K562 (cell line): ENCODE results near the gene SUPT16H. TPM values are rescaled to one million over a fixed set of nuclear protein-coding genes. Genes with fewer than 3 reads are reported as not detected.

Experiments used
- ATAC-seq: fragments of 200-7000 bp; cut with Tn5 transposase; 3 replicates; pipeline ENCODE4 v1.9.1; 2020; ENCODE audit warnings: moderate library complexity
- BruUV-seq: library from RNA; stranded (reverse); fragments of 400-500 nt; replicated peaks from 2 replicates; lab custom pipeline; 2021; lab: Mats Ljungman, UMichigan
- CTCF ChIA-PET: fragments of 300-600 bp; formaldehyde crosslinking; extraction: SDS; loops from one replicate; lab custom pipeline; 2021; ENCODE audit warnings: low intra/inter-chr PET ratio; lab: Yijun Ruan, JAX
- POLR2A ChIA-PET: fragments of 300-600, 350-650 bp; sonication (Branson Sonifier 250); formaldehyde crosslinking; extraction: SDS; loops from one replicate; lab custom pipeline; 2021; ENCODE audit warnings: antibody characterized with exemption, inconsistent platforms; lab: Yijun Ruan, JAX
- DNase-seq, 4 experiments: peaks; one replicate each; pipeline versions ENCODE4 v3.0.0 to v3.0.0-alpha.2; 2011 to 2018; ENCODE audit warnings: low spot score in 3 of 4, mixed read lengths in 3 of 4; ENCODE audit errors: extremely low read depth in 1 of 4
- FAIRE-seq: peaks from 2 replicates; lab custom pipeline; 2011; peaks lifted over from hg19 to GRCh38; lab: Jason Lieb, UNC
- H2AFZ ChIP-seq: 2 replicates; pipeline ENCODE4 v1.6.0; 2011; ENCODE audit warnings: low read depth, low read length, control low read depth, inconsistent platforms
- H3K27ac ChIP-seq: fragments of 200-600 bp; 3 replicates; pipeline ENCODE4 v1.8.0; 2011; ENCODE audit warnings: low read depth, mild to moderate bottlenecking, control low read depth, inconsistent platforms, low read length, moderate library complexity, mixed read lengths; ENCODE audit errors: extremely low read depth
- H3K27me3 ChIP-seq, 2 experiments: fragments of 300-600 bp in 1 of 2; 2 replicates in 1 of 2; 3 replicates in 1 of 2; pipeline versions ENCODE4 v1.6.0 to v1.8.0; 2011; ENCODE audit warnings: inconsistent platforms in 2 of 2, low read length in 2 of 2, mild to moderate bottlenecking in 1 of 2, mixed read lengths in 1 of 2, moderate library complexity in 1 of 2; ENCODE audit not compliant: control insufficient read depth in 2 of 2, insufficient read depth in 2 of 2
- H3K36me3 ChIP-seq: fragments of 300-600 bp; 3 replicates; pipeline ENCODE4 v1.8.0; 2011; ENCODE audit warnings: mild to moderate bottlenecking, low read length, inconsistent platforms; ENCODE audit not compliant: control insufficient read depth, insufficient read depth
- H3K4me1 ChIP-seq, 2 experiments: fragments of 200-600 bp in 1 of 2; replicated peaks in 1 of 2; 2 replicates in 1 of 2; 3 replicates in 1 of 2; pipeline versions ENCODE4 v1.5.1 to v1.8.0; 2011; ENCODE audit warnings: inconsistent platforms in 2 of 2, low read length in 2 of 2, mild to moderate bottlenecking in 1 of 2, mixed read lengths in 1 of 2, moderate library complexity in 1 of 2; ENCODE audit not compliant: control insufficient read depth in 2 of 2, insufficient read depth in 2 of 2
- H3K4me2 ChIP-seq: 2 replicates; pipeline ENCODE4 v1.6.1; 2011; ENCODE audit warnings: low read length, control low read depth, inconsistent platforms, mixed read lengths; ENCODE audit not compliant: insufficient read depth
- H3K4me3 ChIP-seq: fragments of 200-600 bp; sonication (generic), shearing (Covaris generic); 2 replicates; pipeline ENCODE4 v1.5.1; 2016; ENCODE audit warnings: control low read depth, inconsistent platforms
- H3K79me2 ChIP-seq: fragments of 200-600 bp; 3 replicates; pipeline ENCODE4 v1.8.0; 2011; ENCODE audit warnings: low read length, inconsistent platforms; ENCODE audit not compliant: control insufficient read depth, insufficient read depth
- H3K9ac ChIP-seq, 2 experiments: 2 replicates each; pipeline versions ENCODE4 v1.6.0 to v1.6.1; 2011; ENCODE audit warnings: low read depth in 2 of 2, low read length in 2 of 2, control low read depth in 1 of 2, inconsistent platforms in 1 of 2, mild to moderate bottlenecking in 1 of 2, mixed read lengths in 1 of 2; ENCODE audit not compliant: insufficient read depth in 1 of 2
- H3K9me1 ChIP-seq: one replicate; pipeline ENCODE4 v1.6.0; 2011; ENCODE audit warnings: inconsistent platforms, mild to moderate bottlenecking, low read length, moderate library complexity; ENCODE audit not compliant: control insufficient read depth, insufficient read depth
- H3K9me3 ChIP-seq: replicated peaks from 2 replicates; pipeline ENCODE4 v1.5.1; 2011; ENCODE audit warnings: low read depth, low read length, inconsistent platforms; ENCODE audit not compliant: control insufficient read depth, insufficient read depth
- H4K20me1 ChIP-seq: replicated peaks from 2 replicates; pipeline ENCODE4 v1.6.1; 2011; ENCODE audit warnings: low read length, inconsistent platforms, mixed read lengths; ENCODE audit not compliant: control insufficient read depth, insufficient read depth
- ATF7 ChIP-seq: fragments of 450-650 bp; IDR thresholded peaks from 2 replicates; pipeline ENCODE4 v1.7.1; 2014; ENCODE audit warnings: mild to moderate bottlenecking, moderate library complexity
- BRF1 ChIP-seq: IDR thresholded peaks from 3 replicates; pipeline ENCODE4 v1.6.1; 2011; ENCODE audit warnings: borderline replicate concordance, mild to moderate bottlenecking; ENCODE audit not compliant: insufficient read length; ENCODE audit errors: extremely low read depth
- HDAC8 ChIP-seq: fragments of 450-650 bp; IDR thresholded peaks from 2 replicates; pipeline ENCODE4 v1.6.1; 2016; ENCODE audit warnings: mild to moderate bottlenecking, missing genetic modification characterization, moderate library complexity, missing compliant biosample characterization
- HDGF ChIP-seq: fragments of 450-650 bp; IDR thresholded peaks from 2 replicates; pipeline ENCODE4 v1.6.1; 2016
- KLF13 ChIP-seq: fragments of 450-650 bp; IDR thresholded peaks from 2 replicates; pipeline ENCODE4 v1.6.1; 2016; ENCODE audit warnings: missing genetic modification characterization, low read depth, mild to moderate bottlenecking, missing compliant biosample characterization, moderate library complexity, borderline replicate concordance
- POLR2AphosphoS5 ChIP-seq: IDR thresholded peaks from 2 replicates; pipeline ENCODE4 v1.6.1; 2011; ENCODE audit warnings: mild to moderate bottlenecking, low read depth, low read length, moderate library complexity; ENCODE audit not compliant: control insufficient read depth, insufficient read depth
- ZC3H4 ChIP-seq: sonication (generic); formaldehyde crosslinking; IDR thresholded peaks from 2 replicates; pipeline ENCODE4 v1.9.0; 2021; ENCODE audit warnings: missing genetic modification reagents, borderline replicate concordance
- ZNF668 ChIP-seq: fragments of 250-450 bp; sonication (Bioruptor Pico); IDR thresholded peaks from 2 replicates; pipeline ENCODE4 v1.8.0; 2022; ENCODE audit warnings: mild to moderate bottlenecking, inconsistent platforms
- ZNF77 ChIP-seq: fragments of 250-450 bp; sonication (Bioruptor Pico); IDR thresholded peaks from 2 replicates; pipeline ENCODE4 v1.5.0; 2020
- ZNF830 ChIP-seq: fragments of 250-450 bp; sonication (Bioruptor Pico); IDR thresholded peaks from 2 replicates; pipeline ENCODE4 v1.5.0; 2021; ENCODE audit warnings: mild to moderate bottlenecking
- WGBS: fragments of 100-300 bp; shearing (Covaris generic); methylation state at CpG from one replicate; pipeline ENCODE4 v1.1.6; 2016; ENCODE audit warnings: low coverage, mixed read lengths; ENCODE audit not compliant: insufficient coverage; ENCODE audit errors: missing lambda C conversion rate; 5-methylcytosine and 5-hydroxymethylcytosine counted together
- in situ Hi-C: fragments of 300-500 bp; cut with MboI; formaldehyde crosslinking; loops from 4 replicates; pipeline ENCODE4 v1.15.0; 2018; ENCODE audit warnings: inconsistent platforms, mixed read lengths
- intact Hi-C: fragments of 100-400 bp; cut with micrococcal nuclease; formaldehyde crosslinking; loops from 2 replicates; pipeline ENCODE4 v1.14.2; 2022
- polyA plus RNA-seq, 8 experiments: library from polyadenylated mRNA; depleted of rRNA in 4 of 8; stranded (reverse) in 5 of 8; unstranded in 3 of 8; fragments of >200 nt; fragmentation: Nextera tagmentation in 2 of 8; fragmentation: Illumina TruSeq in 1 of 8; extraction: Ambion mirVana in 2 of 8; extraction: Trizol in 1 of 8; gene quantifications; 2 replicates each; pipeline versions ENCODE4 v1.2.1 to v1.2.3, GENCODE V29; 2011 to 2014; ENCODE audit warnings: inconsistent platforms in 1 of 8, missing spikeins in 1 of 8
- total RNA-seq, 7 experiments: library from RNA; depleted of rRNA in 6 of 7; stranded (reverse); fragments of >200 nt in 6 of 7; fragmentation: Illumina TruSeq in 2 of 7; extraction: Trizol in 2 of 7; gene quantifications; 2 replicates each; pipeline versions ENCODE4 v1.2.1 to v1.2.3, GENCODE V29; 2011 to 2021; ENCODE audit warnings: low replicate concordance in 1 of 7
- TF ChIP-seq, protein P1 (sequence below), 2 experiments: fragments of 450-650 bp; formaldehyde crosslinking in 1 of 2; IDR thresholded peaks; 2 replicates each; pipeline versions ENCODE4 v1.4.0 to v1.6.1; 2014 to 2020; ENCODE audit warnings: mild to moderate bottlenecking in 2 of 2, borderline replicate concordance in 1 of 2, low read depth in 1 of 2
- TF ChIP-seq, protein P2 (sequence below): fragments of 250-450 bp; sonication (Bioruptor Pico); IDR thresholded peaks from 2 replicates; pipeline ENCODE4 v1.8.0; 2022; ENCODE audit warnings: inconsistent platforms

The SUPT16H gene
- total and polyA plus RNA-seq, 9 of the 15 experiments (the other 6 are each of a cell fraction or from before 2014, with no cell fraction given), result 75.4 to 152 (median 105) TPM

GRCh38 chr14:21308132-21308478 lies 75.7 kb downstream of the SUPT16H start (continued):
- TF ChIP-seq, protein P1, sequence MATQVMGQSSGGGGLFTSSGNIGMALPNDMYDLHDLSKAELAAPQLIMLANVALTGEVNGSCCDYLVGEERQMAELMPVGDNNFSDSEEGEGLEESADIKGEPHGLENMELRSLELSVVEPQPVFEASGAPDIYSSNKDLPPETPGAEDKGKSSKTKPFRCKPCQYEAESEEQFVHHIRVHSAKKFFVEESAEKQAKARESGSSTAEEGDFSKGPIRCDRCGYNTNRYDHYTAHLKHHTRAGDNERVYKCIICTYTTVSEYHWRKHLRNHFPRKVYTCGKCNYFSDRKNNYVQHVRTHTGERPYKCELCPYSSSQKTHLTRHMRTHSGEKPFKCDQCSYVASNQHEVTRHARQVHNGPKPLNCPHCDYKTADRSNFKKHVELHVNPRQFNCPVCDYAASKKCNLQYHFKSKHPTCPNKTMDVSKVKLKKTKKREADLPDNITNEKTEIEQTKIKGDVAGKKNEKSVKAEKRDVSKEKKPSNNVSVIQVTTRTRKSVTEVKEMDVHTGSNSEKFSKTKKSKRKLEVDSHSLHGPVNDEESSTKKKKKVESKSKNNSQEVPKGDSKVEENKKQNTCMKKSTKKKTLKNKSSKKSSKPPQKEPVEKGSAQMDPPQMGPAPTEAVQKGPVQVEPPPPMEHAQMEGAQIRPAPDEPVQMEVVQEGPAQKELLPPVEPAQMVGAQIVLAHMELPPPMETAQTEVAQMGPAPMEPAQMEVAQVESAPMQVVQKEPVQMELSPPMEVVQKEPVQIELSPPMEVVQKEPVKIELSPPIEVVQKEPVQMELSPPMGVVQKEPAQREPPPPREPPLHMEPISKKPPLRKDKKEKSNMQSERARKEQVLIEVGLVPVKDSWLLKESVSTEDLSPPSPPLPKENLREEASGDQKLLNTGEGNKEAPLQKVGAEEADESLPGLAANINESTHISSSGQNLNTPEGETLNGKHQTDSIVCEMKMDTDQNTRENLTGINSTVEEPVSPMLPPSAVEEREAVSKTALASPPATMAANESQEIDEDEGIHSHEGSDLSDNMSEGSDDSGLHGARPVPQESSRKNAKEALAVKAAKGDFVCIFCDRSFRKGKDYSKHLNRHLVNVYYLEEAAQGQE (IDR thresholded peaks at IDR 0.05; ENCODE audit: borderline replicate concordance), result no peak
- TF ChIP-seq, protein P1 (CRISPR knock-in tag; IDR thresholded peaks at IDR 0.05; ENCODE audit: low read depth), result no peak

DNA sequence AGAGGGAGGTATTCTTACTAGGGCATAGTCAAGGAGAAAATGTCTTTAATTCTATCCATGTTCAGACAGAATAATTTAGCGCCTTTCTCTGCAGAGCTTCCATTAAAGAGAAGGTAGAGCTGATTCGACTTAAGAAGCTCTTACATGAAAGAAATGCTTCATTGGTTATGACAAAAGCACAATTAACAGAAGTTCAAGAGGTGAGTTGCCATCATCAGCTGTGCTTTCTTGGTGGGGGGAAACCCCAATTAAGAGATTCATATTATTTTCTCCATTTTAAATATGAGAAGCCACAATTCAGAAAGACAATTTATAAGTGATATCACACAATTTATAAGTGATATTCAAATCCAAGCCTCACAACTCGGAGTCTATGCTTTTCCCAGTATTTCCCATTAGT lies 76.2 kb downstream of the SUPT16H start:
- H3K27ac ChIP-seq, result peak overlapping the region; percentile 98
- H3K27me3 ChIP-seq, result no peaks in the 10 kb centered on the region
- peak overlapping the region in 1 of 2 experiments; percentile 92; a peak in 2 of 4 replicates for H3K9ac ChIP-seq
- ATAC-seq, result no peak
- peaks cover 0 to 10% of the 10 kb centered on the region in 2 experiments; a peak in 3 of 5 replicates for H3K4me1 ChIP-seq
- no peaks in the 10 kb centered on the region for H3K36me3 ChIP-seq
- H3K4me3 ChIP-seq, result no peak overlapping the region
- peak overlapping the region; percentile 84 for H2AFZ ChIP-seq
- CTCF ChIA-PET, result no interaction called here
- no TSS peak for BruUV-seq
- in situ Hi-C loops (no loop called here), intact Hi-C loops (loop anchor here (5.0 kb wide), 1 partner anchor 40 kb away; the partner anchor contains the start of gene HNRNPC)
- H3K4me2 ChIP-seq, result peak overlapping the region; percentile 79; the same call in 1 of the 2 replicates
- H3K9me1 ChIP-seq, result no peaks in the 10 kb centered on the region
- no peak for FAIRE-seq
- H4K20me1 ChIP-seq, result no peaks in the 10 kb centered on the region
- DNase-seq, result no peak
- H3K9me3 ChIP-seq, result no peaks in the 10 kb centered on the region
- WGBS, result 54% methylated on average over 3 of the region's 3 CpGs
- no peaks in the 10 kb centered on the region for H3K79me2 ChIP-seq
- POLR2A ChIA-PET, result interaction anchor here (0.8 to 1.2 kb wide), 3 partner anchors 8 to 75 kb away, joined by 3 read pairs; no protein-coding TSS in a partner anchor
- TF ChIP-seq ZNF668 (CRISPR knock-in tag), result no peak
- no peak for TF ChIP-seq ATF7
- no peak for TF ChIP-seq HDAC8
- no peak for TF ChIP-seq POLR2AphosphoS5
- TF ChIP-seq, protein P2, sequence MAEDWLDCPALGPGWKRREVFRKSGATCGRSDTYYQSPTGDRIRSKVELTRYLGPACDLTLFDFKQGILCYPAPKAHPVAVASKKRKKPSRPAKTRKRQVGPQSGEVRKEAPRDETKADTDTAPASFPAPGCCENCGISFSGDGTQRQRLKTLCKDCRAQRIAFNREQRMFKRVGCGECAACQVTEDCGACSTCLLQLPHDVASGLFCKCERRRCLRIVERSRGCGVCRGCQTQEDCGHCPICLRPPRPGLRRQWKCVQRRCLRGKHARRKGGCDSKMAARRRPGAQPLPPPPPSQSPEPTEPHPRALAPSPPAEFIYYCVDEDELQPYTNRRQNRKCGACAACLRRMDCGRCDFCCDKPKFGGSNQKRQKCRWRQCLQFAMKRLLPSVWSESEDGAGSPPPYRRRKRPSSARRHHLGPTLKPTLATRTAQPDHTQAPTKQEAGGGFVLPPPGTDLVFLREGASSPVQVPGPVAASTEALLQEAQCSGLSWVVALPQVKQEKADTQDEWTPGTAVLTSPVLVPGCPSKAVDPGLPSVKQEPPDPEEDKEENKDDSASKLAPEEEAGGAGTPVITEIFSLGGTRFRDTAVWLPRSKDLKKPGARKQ (CRISPR knock-in tag), result no peak
- no peak for TF ChIP-seq BRF1
- TF ChIP-seq ZNF77, result no peak
- no peak for TF ChIP-seq KLF13 (tag)
- TF ChIP-seq ZC3H4 (CRISPR knock-in tag), result no peak
- no peak for TF ChIP-seq HDGF
- no peak for TF ChIP-seq ZNF830 (CRISPR knock-in tag)
